Lower leg skin (tissue), 3 donors: ENCODE measurements around the gene CCDC144A.
"Not testable (repeated sequence)": the region's sequence is repeated elsewhere in the genome, so short reads cannot be mapped to it uniquely, and the experiment has no call there.

ENCODE experiments used
- CTCF ChIP-seq, 3 donors: fragments of 450-650 bp; IDR thresholded peaks; one replicate each; pipeline ENCODE4 v1.5.1; 2016; ENCODE audit warnings: antibody characterized with exemption in 3 of 3, mild to moderate bottlenecking in 3 of 3, moderate library complexity in 2 of 3
- POLR2A ChIP-seq, 2 donors: fragments of 450-650 bp; IDR thresholded peaks; one replicate each; pipeline ENCODE4 v1.6.1; 2016 to 2017; ENCODE audit warnings: antibody characterized with exemption in 2 of 2, mild to moderate bottlenecking in 1 of 2, moderate library complexity in 1 of 2

GRCh38 chr17:16772394-16773145 is 82.5 kb downstream of the CCDC144A start:
- not testable (repeated sequence) for TF ChIP-seq CTCF, POLR2A (IDR thresholded peaks at IDR 0.05)
